Kasumi-1 (cell line): ENCODE measurements around the gene HSF4.
A peak's percentile ranks its signal among the peaks of the same experiment; 100 is the strongest.
"Not testable (repeated sequence)": the region's sequence is repeated elsewhere in the genome, so short reads cannot be mapped to it uniquely, and the experiment has no call there.

Experiments
- DNase-seq, 2 experiments: peaks; one replicate each; lab custom pipeline; 2025; lab: John Stamatoyannopoulos, UW

HSF4 gene, protein sequence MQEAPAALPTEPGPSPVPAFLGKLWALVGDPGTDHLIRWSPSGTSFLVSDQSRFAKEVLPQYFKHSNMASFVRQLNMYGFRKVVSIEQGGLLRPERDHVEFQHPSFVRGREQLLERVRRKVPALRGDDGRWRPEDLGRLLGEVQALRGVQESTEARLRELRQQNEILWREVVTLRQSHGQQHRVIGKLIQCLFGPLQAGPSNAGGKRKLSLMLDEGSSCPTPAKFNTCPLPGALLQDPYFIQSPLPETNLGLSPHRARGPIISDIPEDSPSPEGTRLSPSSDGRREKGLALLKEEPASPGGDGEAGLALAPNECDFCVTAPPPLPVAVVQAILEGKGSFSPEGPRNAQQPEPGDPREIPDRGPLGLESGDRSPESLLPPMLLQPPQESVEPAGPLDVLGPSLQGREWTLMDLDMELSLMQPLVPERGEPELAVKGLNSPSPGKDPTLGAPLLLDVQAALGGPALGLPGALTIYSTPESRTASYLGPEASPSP

GRCh38 chr16:67164599-67165061 lies at the start of gene HSF4:
HSF4 (plus strand) TSS chr16:67164745; CDS start chr16:67164812, 67 bp downstream.
- DNase-seq: no peak

DNA sequence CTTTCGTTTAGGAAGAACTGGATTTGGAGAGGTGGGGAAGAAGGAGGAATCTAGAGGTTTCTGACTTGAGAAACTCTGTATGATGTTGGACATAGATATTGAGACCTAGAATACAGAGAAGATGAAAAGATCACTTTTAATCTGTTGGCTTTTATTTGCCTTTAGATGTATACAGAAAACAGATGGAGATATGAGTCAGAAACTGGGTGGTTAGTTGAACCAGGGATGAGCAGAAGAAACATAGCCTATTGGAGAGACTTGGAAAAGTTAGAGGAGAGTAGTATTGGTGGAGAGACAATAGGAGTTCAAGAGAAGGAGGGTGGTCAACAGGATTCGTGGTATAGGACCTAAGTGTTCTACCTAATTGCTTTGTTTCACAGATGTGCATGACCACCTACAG lies 49.8 kb upstream of the HSF4 start:
- DNase-seq: no peak

GRCh38 chr16:67115639-67116038 lies 48.9 kb upstream of the HSF4 start:
- DNase-seq: no peak

- peak; percentile 32 to 36 for DNase-seq
These were observed 47.9 kb upstream of the HSF4 start for GRCh38 chr16:67116388-67117311.

- DNase-seq: no peak
These were observed 46.8 kb upstream of the HSF4 start for GRCh38 chr16:67117716-67118115.

DNA sequence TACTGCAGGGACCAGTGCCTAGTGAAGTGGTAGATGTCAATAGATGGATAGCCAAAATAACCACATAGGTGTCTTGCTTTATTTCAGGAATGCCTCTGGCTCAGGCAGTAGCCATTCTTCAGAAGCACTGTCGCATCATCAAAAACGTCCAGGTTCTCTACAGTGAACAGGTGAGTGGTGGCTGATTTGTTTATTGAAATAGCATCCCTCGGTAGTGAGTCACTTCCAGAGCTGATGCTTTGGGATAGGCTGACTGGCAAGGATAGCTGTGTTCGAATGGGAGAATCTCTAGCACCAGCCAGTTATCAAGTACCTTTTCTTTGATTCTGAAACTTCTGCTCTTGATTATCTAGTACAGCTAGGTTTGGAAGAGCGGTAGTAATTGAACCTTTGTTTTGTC lies 44.5 kb upstream of the HSF4 start:
- DNase-seq: no peak

GRCh38 chr16:67122799-67123198 lies 41.7 kb upstream of the HSF4 start:
- not testable (repeated sequence) for DNase-seq

DNA sequence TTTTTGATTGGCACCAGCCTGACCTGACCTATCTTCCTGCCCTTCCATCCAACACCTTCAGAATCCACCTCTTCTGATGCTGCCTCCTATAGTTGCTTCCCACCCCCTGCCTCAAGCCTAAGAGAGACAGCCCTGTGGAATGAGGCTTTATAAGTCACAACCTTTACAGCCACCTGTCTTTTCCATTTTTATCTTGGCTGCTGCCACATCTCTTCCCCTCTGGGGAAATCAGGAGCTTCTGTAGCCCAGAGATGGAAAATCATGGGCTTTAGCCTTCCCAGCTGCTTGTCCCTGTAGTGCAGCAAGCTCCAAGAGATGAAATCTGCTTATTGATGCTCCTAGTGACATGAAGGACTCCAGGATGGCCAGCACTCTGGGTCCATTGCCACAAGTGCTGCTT lies 36.1 kb upstream of the HSF4 start:
- no peak for DNase-seq

- no peak for DNase-seq
These were observed 35.7 kb upstream of the HSF4 start for GRCh38 chr16:67128887-67129286.

GRCh38 chr16:67129422-67129821 lies 35.1 kb upstream of the HSF4 start:
- no peak for DNase-seq

- no peak for DNase-seq
These were observed 26.9 kb upstream of the HSF4 start for GRCh38 chr16:67137605-67138004.

DNA sequence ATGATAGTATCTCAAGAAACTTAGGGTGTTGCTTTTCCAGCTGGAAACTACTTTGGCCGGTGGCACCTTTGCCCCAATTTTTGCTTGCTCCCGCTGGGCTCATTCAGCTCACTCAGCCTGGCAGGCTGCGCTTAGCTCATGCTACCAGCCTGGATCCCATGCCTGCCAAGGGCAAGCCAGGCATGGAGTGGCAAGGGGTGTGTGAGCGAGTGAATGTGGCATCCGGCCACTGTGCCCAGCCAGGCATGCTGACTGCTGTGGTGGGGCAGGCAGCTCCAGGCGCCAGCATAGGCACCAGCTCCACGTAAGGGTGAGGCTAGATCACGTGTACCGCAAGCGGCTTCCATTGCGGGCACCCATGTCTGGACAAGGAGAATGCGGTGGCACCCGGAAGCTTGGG lies 23.2 kb upstream of the HSF4 start:
- no peak for DNase-seq

DNA sequence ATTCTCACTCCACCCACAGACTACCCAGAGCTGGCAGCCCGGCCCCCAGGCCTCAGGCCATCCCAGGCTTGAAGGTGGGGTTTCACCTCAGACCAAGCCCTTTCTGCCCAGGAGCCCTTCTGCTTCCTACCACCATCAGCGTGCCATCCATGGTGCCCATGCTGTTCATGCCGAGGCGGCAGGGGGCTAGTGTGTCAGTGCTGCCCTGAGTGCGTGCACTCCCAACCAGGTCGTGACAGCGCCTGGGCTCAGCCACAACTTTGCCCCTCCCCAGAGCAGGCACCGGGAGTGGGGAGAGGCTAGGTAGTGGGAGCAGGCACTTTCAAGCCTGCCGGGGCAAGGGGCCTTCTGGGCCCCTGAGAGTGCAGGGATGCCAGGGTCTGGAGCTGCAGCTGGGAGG lies 22.2 kb upstream of the HSF4 start:
- no peak for DNase-seq

DNA sequence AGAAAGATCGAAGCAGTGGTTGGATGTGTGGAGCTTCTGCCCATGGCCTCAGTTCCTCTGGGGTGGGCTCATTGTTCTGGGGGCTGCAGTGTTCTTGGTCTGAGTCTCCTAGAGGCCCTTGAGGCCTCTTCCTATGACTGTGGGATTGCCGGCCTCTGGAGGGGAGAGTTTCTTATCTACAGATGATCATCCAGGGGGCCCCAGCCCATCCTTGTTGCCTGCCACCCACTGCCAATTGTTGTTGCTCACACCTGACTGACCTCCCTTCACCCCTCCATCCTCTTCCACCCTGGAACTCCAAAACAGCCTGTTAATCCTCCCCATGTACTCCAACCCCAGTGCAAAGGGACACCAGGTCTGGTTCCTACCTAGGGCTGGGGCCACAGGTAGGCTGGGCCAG lies 19.6 kb upstream of the HSF4 start:
- DNase-seq: no peak

GRCh38 chr16:67145746-67146145 lies 18.8 kb upstream of the HSF4 start:
- no peak for DNase-seq

DNA sequence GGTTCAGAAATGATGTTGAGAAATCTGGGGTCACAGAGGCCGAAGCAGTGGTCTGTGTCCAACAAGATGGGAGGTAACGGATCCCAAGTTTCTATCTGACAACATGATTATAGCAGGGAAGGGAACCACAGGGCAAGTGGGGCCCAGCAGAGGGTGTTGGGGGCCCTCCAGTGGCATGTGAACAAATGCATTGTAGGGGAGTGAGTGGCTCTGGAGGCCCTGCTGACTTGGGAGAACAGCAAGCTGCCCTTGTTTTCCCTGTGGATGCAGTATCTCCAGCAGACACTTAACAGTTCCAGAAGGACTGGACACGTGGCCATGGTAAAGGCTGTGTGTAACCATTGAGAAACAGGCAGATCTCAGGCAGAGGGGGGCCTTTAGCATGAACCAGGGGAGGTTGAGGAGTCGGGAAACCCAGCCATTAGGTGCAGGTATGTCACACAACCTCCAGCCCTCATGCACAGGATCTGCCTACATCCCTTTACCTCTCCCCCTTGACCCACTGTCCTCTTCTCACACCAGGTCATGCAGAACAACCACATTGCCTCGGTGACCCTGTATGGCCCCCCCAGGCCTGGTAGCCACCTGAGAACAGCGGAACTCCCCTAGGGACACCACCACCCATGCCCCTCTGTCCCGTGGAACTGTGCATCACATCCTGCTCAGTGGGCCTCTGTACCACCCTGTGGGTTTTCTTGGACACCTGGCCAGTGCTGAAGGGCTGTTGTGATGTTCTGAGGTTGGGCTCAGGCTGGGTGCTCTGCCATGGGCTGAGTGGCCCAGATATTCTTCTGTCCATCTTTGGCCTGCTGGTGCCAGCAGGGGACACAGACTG lies 17.8 kb upstream of the HSF4 start:
- DNase-seq: no peak

- DNase-seq: no peak
These were observed 17.0 kb upstream of the HSF4 start for GRCh38 chr16:67147437-67148140.

DNA sequence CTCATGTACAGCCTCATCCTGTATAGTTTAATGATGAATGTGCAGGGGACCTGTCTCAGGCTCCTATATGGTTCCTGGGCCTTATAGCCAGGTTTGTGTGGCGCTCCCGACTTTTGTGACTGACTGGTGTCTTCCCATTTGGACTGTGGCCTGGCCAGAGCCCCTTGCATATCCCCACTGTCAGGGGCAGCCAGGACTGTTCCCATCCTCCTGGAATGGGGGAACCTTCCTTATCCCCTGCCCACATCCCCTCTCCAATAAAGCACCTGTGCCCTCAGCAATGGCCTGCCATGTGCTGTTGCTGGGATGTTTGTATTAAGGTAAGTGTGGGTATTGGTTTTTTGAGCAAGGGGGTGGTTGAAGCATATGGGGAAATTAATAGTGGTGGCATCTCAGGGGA lies 16.3 kb upstream of the HSF4 start:
- DNase-seq: no peak

DNA sequence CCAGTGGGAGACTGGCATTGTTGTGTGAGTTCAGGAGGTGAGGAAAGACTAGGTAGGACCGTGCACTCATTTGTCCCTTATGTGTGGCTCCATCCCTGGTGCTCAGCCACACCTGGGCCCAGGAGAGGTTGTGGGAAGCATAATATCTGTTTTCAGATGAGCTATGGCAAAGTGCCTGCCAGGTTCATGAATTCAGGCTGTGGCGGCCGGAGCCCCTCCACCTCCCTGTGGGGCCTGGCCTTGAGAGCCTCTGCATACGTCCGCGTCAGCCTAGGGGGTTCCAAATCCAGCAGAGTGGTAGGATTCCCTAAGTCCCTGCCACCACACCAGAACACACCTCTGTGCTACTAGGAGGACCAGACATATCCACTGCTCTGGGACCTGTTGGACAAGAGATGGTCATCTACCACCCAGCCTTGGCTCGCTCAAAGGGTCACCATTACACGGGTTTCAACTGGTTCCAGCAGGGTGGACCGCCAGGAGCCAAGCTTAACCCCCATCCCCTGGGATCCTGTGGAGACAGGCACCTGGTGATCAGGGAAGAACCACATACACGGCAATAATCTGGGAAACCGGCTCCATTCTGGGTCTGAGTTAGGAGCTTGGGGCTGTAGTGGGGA lies 15.8 kb upstream of the HSF4 start:
- no peak for DNase-seq

DNA sequence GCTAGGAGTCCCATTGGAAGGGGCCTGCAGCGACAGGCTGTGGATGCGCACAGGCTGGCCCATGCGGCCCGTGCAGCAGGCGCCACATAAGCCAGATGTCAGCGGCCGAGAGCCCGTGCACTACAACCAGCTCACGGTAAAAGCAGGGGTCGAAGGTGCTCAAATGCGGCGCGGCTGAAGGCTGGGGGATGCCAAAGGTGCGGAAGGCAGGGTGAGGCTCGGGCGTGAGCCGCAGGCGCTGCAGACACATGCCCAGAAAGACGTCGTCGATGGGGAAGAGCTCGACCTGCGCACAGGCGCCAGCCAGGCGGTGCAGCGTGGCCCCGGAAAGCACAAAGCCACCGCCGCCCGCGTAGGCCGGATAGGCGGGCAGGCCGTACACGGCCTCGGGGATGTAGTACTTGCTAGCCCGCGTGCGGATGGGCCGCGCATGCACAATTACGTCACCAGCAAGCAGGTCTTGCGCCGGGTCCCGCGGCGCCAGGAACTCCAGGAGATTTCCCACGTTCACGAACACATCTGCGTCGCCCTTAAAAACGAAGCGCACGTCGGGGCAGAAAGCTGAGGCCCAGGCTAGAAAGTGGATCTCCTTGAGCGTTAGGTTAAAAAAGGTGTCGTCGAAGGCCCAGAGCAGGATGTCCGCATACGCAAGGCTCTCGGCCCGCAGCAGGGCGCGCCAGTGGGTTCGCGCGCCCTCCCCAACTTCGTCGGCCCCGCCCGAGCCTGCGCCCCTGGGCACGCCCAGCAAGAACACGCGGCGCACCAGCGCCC lies 15.1 kb upstream of the HSF4 start:
- no peak for DNase-seq
